ENCODE measurements around the gene SDC3. TPM values are rescaled to one million over a fixed set of nuclear protein-coding genes. Genes with fewer than 3 reads are reported as not detected.

SDC3 gene
- total and polyA plus RNA-seq, 12 donors: 13.1 to 57.7 (median 21.7) TPM

DNA sequence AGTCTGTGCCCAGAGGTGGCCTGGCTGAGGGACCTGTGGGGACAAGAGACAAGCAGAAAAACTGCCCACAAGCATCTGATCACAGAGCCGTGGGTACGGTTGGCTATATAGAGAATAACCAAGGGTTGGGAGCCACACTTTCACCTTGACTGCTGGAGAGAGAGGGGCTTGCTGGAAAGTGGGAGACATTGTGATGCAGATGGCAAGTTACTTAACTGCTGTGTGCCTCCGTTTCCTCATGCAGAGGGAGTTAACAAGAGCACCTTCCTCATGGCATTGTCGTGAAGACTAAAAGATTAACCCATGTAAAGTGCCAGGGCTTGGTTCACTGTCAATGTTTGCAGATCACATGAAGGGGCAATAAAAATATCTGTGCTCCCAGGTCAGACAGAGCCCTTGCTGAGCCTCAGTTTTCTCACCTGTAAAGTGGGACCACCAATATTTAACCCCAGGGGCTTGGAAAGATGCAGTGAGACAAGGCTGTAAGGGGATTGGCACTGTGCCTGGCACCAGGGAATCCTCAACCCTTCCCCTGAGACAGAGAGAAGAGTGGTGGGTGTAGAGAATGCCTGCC, 52.8 kb downstream of the SDC3 start:
- no peak overlapping the region for H3K4me3 ChIP-seq
- H3K4me1 ChIP-seq: peaks cover 0 to 26% (median 16%) of the 10 kb centered on the region in 9 donors
- DNase-seq (no peak), ATAC-seq (no peak)
- WGBS, 2 donors: 46 to 64% methylated on average over 4 of the region's 4 CpGs
- H3K27me3 ChIP-seq: no peaks in the 10 kb centered on the region
- intact Hi-C loops (cut with DNase I): loop anchor here in 1 of 10 donors (10.0 kb wide), 1 partner anchor 49 kb away; the partner anchor contains the start of gene SDC3
- TF ChIP-seq, protein P1, sequence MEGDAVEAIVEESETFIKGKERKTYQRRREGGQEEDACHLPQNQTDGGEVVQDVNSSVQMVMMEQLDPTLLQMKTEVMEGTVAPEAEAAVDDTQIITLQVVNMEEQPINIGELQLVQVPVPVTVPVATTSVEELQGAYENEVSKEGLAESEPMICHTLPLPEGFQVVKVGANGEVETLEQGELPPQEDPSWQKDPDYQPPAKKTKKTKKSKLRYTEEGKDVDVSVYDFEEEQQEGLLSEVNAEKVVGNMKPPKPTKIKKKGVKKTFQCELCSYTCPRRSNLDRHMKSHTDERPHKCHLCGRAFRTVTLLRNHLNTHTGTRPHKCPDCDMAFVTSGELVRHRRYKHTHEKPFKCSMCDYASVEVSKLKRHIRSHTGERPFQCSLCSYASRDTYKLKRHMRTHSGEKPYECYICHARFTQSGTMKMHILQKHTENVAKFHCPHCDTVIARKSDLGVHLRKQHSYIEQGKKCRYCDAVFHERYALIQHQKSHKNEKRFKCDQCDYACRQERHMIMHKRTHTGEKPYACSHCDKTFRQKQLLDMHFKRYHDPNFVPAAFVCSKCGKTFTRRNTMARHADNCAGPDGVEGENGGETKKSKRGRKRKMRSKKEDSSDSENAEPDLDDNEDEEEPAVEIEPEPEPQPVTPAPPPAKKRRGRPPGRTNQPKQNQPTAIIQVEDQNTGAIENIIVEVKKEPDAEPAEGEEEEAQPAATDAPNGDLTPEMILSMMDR (IDR thresholded peaks at IDR 0.05): no peak
- no peaks in the 10 kb centered on the region for H3K36me3 ChIP-seq
- no peaks in the 10 kb centered on the region for H3K9me3 ChIP-seq
- no peak overlapping the region for H3K27ac ChIP-seq

DNA sequence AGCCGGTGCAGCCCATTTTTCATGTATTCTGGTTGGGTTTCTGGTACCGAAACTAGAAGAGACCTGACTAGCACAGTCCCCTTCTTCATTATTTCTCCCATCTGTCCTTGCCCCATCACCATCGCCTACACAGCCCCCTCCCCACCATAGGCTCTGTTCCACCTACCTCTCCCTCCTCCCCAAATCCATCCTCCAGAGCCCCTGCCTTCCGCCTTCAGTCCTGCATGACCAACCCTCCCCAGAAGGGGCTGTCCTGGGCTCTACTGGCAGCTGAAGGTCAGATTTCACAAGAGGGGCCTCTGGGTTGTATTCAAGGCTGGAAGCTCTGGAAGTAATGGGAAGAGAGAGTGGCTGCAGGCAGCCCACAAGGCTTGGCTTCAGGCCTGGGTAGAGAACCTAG, 55.2 kb downstream of the SDC3 start:
- Histone ChIP-seq H3K4me3 (no peak overlapping the region), H3K27ac (no peak overlapping the region), H3K9me3 (no peaks in the 10 kb centered on the region), H3K4me1 (peaks cover 0 to 27% (median 16%) of the 10 kb centered on the region in 9 donors), H3K27me3 (peaks cover 0 to 5% (median 0%) of the 10 kb centered on the region in 7 donors), H3K36me3 (no peaks in the 10 kb centered on the region)
- intact Hi-C loops (cut with DNase I): loop anchor here in 3 of 10 donors (5.0 to 10.0 kb wide), 3 partner anchors 36 to 51 kb away; partner anchors contain the start of gene SDC3 (in 1 of the 3)
- DNase-seq (no peak), ATAC-seq (no peak)
- 74 to 83% methylated on average over 4 of the region's 4 CpGs for WGBS, 2 donors
- TF ChIP-seq, protein P1 (IDR thresholded peaks at IDR 0.05): no peak

DNA sequence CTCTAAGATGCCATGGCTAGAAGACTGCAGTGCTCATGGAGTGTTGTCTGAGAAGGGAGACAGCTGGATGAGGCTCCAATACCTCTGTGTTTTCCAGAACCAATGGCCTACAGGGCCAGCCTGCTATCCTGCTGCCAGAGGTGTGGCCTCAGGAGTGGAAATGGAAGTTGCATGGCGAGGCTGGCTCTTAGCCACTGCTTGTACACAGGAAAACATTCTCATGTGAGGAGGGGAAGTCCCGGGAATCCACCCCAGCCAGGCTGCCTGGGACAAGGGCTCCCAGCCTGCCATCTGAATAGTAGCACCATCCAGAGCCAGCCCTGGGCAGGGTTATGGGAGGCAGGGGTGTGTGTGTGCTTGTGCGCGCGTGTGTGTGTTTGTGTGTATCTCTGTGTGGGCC, 56.5 kb downstream of the SDC3 start:
- ATAC-seq: peak; percentile 48 to 80 (median 66)
- Histone ChIP-seq H3K36me3 (no peaks in the 10 kb centered on the region), H3K4me1 (peaks cover 8 to 40% (median 26%) of the 10 kb centered on the region in 9 donors), H3K27ac (peak overlapping the region in 8 of 10 donors; percentile 1 to 73 (median 55)), H3K9me3 (no peaks in the 10 kb centered on the region), H3K27me3 (peaks cover 0 to 15% (median 0%) of the 10 kb centered on the region in 7 donors), H3K4me3 (no peak overlapping the region)
- WGBS, 2 donors: 41 to 50% methylated on average over 5 of the region's 5 CpGs
- DNase-seq: peak; percentile 68 to 83
- TF ChIP-seq, protein P1 (IDR thresholded peaks at IDR 0.05): no peak
- intact Hi-C loops (cut with DNase I): loop anchor here in 3 of 10 donors (5.0 to 10.0 kb wide), 3 partner anchors 35 to 53 kb away; partner anchors contain the start of gene SDC3 (in 1 of the 3)

DNA sequence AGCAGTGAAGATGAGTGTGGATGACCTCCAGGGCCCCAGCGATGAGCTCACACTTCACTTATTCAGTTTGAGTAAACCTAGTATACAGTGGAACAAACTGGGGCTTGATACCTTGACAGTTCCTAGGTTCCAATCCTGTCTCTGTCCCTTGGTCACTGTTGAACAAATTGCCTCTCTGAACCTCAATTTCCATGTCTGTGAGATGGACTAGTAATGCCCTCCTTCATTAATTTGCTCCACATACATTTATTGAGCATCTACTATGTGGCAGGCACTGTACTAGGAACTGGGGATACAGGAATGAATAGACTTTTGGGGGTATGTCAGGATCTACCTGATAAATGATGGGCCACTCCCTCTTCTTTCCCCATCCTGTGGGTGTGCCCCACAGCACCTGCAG, 57.3 kb downstream of the SDC3 start:
- WGBS, 2 donors: 94 to 100% methylated on average over 1 of the region's 1 CpG
- Histone ChIP-seq H3K27me3 (peaks cover 0 to 22% (median 0%) of the 10 kb centered on the region in 7 donors), H3K9me3 (no peaks in the 10 kb centered on the region), H3K36me3 (no peaks in the 10 kb centered on the region), H3K4me3 (no peak overlapping the region), H3K4me1 (peaks cover 10 to 47% (median 31%) of the 10 kb centered on the region in 9 donors), H3K27ac (peak overlapping the region in 6 of 10 donors; percentile 1 to 73 (median 55))
- TF ChIP-seq, protein P1 (IDR thresholded peaks at IDR 0.05): no peak
- intact Hi-C loops (cut with DNase I): loop anchor here in 3 of 10 donors (5.0 to 10.0 kb wide), 3 partner anchors 34 to 54 kb away; partner anchors contain the start of gene SDC3 (in 1 of the 3)
- DNase-seq: no peak
- ATAC-seq: no peak
